GDM1 (cell line): Measurements from ENCODE around the gene ABCB6.
"Not testable (repeated sequence)": the region's sequence is repeated elsewhere in the genome, so short reads cannot be mapped to it uniquely, and the experiment has no call there.

ENCODE experiments used
- DNase-seq: peaks from one replicate; lab custom pipeline; 2025; lab: John Stamatoyannopoulos, UW

ABCB6 gene

DNA sequence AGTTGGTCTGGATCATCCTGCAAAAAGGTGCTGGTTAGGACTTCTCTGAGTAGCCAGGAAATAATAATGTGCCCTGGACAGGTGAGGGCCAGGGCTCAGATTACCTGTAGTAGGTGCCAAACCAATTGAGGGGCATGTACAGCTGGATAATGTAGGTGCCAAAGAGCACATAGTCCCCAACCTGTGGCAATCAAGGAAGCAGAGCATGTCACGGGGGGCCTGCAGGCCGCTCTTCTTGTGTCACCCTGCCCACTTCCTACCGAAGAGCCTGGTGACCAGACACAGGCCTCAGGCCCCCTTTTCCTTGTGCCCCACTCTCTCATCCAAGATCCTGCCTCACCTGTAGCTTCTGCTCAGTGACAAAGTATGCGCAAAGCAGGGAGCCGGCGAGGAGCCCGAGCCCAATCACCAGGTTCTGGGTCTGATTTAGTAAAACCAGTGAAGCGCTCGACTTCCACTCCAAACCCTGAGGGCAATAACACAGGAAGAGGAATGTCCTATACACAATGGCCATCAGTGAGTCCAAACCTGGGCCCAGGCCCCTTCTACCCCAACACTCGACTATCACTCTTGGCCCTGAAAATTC, 5.2 kb downstream of the ABCB6 start:
- no peak for DNase-seq

DNA sequence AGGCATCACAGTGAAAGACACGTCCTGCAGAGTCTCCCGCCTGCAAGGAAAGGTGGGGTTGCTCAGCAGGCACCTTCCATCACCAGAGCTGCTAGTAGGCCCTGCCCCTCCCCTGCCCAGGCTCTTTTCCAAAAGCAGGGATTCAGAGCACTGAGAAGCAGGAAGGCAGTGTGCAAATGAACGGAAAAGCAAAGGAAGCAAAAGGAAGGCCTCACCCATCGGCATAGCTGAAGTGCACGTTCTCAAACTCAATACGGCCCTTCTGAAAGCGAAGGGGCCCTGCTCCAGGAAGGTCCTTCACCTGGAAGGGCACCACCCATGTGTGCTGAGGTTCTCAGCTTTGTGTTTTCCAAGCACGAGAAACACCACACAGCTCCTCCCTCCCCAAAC, 5.7 kb downstream of the ABCB6 start:
- no peak for DNase-seq

DNA sequence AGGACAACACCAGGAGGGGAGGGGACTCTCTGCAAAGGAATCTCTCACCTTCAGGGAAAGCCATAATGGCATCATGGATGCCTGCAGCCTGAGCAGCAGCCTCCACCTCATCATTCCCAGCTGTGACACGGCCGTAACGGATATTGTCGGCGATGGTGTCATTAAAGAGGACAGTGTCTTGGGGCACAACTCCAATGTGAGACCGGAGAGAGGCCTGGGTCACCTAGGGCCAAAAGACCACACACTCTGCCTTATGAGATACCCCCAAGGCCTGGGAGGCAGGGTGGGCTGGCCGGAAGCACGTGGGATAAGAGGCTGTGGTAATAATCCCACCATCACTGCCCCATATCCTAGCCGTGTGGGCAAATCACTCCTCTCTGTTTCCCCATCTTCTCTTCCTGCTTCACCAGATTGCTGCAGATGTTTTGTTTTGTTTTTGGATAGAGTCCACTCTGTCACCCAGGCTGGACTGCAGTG, 7.8 kb downstream of the ABCB6 start:
- DNase-seq = no peak

DNA sequence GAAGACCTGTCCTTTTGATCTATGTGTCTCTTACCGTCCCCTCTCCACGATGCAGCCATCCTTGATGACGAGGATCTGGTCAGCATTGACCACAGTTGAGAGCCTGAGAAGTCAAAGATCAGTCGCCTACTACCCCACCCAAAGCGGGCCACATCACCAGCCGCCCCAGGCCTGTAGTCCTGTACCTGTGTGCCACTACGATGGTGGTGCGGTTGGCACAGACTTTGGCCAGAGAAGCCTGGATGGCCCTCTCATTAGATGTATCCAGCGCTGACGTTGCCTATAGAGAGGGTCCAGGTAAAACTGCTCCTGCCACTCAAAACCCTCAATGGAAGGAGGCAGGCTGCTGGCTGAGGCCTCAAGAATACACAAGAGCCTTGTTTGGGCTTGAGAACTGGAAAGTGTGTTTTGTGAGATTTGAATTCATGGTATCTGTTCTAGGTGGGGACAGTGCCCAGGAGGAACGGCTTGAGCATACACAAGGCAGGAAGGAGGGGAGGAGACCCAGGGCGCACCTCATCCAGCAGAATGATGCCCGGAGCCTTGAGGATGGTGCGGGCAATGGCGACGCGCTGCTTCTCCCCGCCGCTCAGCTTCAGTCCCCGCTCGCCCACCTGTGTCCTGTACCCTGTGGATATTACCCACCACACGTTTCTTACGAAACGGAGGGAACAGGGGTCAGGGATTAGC, 8.4 kb downstream of the ABCB6 start:
- DNase-seq = no peak

DNA sequence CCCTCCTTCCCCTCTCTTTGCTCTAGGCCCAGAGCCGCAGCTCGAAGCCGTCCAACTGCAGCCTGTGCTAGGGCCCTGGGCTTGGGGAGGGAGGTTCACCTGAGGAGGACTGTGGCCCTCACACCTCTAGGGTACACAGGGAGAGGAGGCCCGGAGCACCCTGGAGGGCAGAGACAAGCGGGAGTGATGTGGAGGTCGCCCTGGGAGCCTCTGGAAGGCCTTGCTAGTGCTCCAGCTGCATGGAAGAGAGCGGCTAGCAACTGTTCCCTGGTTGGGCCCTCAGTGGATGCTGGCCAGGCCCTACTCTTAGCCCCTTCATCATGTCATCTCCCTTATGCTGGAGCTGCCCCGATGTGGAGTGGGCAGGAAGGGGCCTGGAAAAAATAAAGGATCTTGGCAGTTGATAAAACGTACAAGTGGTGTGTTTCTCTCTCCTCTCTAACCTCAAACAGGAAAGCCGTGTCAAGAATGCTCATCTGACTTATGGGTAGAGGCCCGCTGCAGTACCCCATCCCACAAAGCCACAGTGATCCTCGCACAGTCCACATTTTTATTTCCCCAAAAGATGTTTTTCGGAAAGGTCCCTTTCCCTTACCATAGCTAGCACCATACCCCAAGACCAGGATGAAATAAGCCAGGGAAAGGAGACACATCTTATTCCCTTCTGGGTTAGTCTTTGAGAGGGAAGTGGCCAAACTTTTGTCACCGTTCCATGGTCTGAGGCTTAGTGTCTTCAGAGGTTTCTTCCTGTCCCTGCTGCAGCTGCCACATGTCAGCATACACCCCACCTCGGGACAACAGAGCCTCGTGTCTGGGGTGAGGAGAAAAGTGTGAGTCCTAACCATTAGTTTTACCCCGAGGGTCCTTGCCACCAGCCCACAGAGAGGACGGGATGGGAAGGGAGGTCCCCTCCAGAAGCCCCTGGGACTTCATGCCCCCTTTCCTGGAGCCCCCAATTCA, 9.2 kb downstream of the ABCB6 start:
- DNase-seq = peak; percentile 72

DNA sequence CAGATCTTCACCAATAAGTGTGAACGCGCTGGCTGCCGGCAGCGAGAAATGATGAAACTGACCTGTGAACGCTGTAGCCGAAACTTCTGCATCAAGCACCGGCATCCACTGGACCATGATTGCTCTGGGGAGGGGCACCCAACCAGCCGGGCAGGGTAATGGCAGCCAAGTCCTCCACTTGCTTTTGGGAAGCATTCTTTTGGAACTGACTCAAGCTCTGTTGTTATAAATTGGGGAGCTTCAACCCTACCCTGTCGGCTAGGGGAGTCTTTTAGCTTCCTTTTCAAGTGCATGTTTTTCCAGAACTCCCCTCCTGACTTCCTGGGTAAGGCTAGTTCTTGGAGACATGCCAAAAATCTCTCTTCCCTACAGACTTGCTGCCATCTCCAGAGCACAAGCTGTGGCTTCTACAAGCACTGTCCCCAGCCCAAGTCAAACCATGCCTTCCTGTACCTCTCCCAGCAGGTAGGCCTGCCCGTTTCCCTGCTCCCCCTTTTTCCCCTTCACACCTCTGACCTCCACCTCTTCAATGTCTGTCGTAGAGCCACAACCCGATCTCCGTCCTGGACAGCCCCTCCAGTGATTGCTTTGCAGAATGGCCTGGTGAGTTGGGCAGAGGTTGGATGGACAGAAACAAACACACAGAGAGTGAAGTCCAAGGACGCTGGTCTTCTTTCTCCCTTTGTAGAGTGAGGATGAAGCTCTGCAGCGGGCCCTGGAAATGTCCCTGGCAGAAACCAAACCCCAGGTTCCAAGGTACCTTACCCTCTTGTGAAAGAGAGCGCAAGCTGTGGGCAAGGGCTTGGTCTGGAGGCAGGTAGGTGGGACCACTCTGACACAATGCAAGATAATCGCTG, 10.6 kb downstream of the ABCB6 start:
- no peak for DNase-seq

DNA sequence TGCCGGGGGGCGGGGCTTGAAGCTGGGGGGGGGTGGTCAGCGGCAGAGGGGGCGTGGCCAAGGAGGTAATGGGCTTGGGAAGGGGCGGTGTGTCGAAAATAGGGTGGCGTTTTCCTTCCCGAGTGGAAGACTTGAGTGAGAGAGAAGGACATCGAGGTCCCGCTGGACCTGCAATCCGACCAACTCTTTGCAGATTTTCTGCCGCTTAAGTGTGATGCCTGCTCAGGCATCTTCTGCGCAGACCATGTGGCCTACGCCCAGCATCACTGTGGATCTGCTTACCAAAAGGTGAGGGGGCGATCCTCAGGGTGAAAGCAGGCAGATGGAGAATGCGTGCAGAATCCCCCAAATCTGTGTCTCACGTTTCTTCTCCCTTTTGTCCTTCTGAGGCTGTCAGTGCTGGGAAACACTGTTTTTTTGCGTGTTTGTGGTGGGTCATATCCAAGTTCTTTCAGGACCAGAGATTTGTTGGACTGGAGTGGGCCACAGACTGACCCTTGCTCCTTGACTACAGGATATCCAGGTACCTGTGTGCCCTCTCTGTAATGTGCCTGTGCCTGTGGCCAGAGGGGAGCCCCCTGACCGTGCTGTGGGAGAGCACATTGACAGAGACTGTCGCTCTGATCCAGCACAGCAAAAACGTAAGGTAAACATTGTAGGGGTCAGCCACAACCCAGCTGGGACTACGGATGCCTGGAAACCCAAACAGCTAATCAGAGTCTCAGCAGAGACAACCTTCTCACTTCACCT, 11.4 kb downstream of the ABCB6 start:
- DNase-seq = no peak

DNA sequence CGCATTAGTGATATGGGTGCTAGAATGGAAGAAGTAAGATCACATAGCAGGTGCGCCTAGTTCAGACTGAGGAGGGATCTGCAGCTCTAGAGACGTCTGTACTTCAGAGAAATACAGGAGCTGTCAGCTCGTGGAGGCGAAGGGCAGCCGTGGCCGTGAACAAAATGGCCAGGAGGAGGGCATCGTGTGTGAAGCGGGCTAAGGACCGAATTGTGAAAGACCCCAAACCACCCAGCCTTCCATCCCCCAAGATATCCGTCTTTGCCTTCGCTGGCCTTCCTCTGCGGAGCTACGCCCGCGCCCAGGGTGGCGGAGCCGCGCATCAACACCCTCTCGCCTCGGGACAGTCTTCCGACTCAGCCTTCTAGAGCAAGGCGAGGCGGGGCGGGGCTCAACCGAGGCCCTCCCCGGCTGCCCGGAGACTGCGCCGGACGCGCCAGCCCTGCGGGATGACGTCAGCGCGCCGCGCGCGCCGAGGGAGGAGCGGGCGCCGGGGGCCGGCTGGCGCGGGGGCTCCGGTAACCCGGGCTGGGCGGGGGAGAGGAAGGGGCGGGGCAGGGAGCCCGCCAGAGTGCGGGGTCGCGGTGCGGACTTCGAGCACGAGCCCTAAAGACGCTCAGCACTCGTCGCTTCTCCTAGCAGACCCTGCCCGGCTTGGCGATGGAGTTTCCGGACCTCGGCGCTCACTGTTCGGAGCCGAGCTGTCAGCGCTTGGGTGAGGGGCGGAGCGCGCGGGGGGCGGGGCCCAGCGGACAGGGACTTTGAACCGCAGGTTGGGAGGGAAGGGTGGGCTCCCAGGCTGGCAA, 12.2 kb downstream of the ABCB6 start, which contains the start of gene ZFAND2B:
TSS of gene ZFAND2B (plus strand) at position 455 of the 806 bp plus-strand sequence. CDS start at position 661, 206 bp downstream.
- DNase-seq = peak; percentile 95

DNA sequence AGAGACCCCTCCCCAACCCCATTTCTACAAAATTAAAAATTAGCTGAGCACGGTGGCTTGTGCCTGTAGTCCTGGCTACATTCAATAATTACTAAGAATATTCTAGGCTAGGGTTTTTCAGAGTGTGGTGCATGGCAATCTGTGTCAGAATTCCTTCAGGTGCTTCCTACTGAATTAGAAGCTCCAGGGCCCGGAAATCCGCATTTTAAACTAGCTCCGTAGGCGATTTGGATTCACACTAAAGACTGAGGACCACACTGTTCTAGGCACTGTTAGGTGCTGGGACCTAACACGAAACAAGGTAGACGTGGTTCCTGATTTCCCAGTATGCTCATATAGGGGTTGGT, 12.8 kb downstream of the ABCB6 start:
- DNase-seq = no peak

DNA sequence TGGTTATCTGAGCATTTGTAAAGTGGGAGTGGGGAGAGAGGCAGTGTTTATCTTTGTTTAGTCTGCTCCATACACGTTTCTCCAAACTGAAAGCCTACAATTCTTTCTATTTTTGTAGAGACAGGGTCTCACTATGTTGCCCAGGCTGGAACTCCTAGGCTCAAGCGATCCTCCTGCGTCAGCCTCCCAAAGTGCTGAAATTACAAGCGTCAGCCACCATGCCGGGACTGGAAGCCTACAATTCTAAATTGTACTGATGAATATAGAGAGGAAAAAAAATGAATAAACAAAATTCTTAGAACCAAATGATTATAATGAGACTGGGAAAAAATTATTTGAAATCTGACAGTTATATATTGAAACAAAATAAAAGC, 13.6 kb downstream of the ABCB6 start:
- no peak for DNase-seq

DNA sequence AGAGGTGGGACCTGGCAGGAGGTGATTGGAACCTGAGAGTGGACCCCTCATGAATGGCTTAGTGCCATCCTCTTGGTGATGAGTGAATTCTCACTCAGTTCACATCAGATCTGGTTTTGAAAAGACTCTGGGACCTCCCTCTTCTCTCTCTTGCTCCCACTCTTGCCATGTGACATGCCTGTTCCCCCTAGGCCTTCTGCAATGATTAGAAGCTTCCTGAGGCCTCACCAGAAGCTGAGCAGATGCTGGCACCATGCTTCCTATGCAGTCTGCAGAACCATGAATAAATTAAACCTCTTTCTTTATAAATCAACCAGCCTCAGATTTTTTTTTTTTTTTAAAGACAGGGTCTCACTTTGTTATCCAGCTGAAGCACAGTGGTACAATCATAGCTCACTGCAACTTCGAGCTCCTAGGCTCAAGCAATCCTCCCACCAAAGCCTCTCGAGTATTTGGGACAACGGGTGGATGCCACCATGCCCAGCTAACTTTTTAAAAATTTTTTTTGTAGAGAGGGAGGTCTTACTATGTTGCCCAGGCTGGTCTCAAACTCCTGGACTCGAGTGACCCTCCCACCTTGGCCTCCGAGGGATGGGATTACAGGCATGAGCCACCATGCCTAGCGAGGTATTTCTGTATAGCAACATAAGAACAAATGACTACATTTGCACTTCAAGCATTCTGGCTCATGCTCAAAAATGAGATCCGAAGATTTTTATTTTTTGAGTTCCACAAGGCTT, 14.2 kb downstream of the ABCB6 start:
- DNase-seq = no peak

DNA sequence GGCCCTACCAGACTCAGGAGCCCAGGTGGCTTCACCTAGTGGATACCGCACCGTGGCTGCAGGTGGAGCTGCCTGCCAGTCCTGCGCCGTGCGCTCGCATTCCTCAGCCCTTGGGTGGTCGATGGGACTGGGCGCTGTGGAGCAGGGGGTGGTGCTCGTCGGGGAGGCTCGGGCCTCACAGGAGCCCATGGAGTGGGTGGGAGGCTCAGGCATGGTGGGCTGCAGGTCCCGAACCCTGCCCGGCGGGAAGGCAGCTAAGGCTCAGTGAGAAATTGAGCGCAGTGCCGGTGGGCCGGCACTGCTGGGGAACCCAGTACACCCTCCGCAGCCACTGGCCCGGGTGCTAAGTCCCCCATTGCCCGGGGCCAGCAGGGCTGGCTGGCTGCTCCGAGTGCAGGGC, 17.4 kb downstream of the ABCB6 start:
- not testable (repeated sequence) for DNase-seq

DNA sequence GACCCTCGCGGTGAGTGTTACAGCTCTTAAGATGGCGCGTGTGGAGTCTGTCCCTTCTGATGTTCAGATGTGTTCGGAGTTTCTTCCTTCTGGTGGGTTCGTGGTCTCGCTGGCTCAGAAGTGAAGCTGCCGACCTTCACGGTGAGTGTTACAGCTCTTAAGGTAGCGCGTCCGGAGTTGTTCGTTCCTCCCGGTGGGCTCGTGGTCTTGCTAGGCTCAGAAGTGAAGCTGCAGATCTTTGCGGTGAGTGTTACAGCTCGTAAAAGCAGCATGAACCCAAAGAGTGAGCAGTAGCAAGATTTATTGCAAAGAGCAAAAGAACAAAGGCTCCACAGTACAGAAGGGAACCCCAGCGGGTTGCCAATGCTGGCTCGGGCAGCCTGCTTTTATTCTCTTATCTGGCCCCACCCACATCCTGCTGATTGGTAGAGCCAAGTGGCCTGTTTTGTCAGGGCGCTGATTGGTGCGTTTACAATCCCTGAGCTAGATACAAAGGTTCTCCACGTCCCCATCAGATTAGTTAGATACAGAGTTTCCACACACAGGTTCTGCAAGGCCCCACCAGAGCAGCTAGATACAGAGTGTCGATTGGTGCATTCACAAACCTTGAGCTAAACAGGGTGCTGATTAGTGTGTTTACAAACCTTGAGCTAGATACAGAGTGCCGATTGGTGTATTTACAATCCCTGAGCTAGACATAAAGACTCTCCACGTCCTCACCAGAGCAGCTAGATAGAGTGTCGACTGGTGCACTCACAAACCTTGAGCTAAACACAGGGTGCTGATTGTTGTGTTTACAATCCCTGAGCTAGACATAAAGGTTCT, 18.0 kb downstream of the ABCB6 start:
- DNase-seq = not testable (repeated sequence)

DNA sequence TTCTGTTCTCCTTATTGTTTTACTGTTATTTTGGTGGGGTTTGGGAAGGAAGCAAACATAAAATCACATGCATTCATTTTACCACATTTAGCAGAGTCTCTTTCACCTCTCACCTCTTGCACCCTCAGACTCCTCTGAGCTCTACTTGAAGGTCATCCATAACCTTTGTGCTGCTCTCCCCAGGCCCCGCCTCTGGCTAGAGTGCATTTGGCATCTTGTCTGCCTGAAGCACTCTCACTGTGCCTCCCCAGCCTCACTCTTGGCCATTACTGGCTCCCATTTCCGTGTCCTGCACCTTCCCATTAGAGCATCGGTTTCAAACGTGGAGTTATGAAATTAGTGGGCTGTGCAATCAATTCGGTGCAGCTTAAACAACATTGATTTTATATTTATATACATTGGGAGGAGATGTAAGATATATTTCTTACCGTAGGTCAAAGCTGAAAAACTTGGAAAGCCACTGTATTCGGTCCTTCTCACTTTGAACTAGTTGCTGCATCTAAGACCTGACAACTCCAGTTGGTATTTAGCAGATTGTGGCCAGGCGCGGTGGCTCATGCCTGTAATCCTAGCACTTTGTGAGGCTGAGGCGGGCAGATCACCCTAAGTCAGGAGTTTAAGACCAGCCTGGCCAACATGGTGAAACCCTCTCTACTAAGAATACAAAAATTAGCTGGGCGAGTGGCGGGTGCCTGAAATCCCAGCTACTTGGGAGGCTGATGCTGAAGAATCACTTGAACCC, 19.1 kb downstream of the ABCB6 start:
- no peak for DNase-seq

DNA sequence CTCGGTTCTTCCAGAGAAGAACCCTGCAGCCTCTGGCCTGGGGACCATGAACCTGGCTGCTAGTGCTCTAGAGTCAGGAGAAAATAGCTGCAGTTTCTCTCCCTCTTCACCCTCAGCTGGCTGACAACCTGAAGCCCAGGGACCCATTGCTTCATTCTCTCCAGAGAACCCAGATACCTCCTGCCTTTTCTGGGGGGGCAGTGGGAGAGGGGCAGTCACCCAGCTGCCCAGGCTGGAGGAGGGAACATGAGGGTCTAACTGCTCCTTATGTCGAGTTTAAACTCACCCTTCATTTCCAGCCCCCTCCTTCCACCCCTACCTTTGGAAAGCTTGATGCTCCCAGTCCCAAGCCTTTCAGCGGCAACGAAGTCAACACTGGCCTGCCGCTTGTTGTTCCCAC, 19.8 kb downstream of the ABCB6 start:
- DNase-seq = no peak

DNA sequence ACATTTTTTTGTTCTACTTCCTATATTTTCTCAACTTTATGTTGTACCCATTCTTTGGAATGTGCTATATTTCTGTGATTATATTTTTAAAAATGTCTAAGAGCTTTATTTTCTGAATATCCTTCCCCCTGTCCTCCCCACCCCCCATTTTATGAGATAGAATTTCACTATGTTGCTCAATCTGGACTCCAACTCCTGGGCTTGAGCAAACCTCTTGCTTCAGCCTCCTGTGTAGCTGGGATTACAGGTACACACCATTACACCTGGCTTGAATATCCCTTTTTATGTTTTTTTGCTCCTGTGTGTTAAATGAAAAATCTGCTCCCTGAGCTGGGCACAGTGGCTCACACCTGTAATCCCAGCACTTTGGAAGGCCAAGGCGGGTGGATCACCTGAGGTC, 21.4 kb downstream of the ABCB6 start:
- DNase-seq = no peak

DNA sequence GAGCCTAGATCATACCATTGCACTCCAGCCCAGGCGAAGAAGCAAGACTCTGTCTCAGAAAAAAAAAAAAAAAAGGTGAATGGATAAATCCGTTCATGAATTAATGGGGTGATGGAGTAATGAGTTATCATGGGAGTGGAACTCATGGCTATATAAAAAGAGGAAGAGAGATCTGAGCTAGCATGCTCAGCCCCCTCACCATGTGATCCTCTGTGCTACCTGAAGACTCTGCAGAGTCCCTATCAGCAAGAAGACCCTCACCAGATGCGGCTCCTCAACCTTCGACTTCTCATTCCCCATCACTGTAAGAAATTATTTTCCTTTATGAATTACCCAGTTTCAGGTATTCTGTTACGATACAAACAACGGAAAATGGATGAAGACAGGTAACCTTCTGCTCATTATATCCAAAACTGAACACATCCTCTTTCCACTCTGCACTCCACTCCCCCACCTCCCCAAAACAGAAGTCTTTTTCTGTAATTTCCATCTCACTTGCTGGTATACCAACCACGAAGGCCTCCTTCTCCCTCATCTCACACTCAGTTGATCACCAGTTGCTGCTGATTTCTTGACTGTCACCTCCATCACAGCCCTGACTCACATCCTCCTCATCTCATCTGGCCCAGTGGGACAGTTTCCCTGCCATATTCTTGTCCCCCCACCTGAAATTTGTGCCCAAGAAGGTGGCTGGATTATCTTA, 31.9 kb downstream of the ABCB6 start:
- DNase-seq = no peak
